ENCODE results near the gene PIEZO2.

PIEZO2 gene

DNA sequence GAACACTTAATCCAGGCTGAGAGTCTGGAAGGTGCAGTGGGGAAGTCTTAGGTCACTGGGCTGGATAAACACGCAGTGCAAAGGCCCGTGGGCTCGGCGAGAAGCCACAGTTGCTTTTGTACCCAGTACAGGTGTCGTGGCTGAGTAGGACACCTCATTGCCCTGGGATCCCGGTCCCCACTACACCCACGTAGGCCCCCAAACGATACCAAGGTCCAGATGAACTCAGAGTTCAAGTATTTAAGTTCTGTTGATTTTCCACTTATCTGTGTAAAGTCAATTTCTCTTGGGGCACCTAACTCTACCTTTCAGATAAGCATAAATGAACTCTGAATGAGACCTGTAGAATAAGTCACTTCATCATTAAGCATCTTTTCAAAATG, 302.0 kb downstream of the PIEZO2 start:
- TF ChIP-seq CTCF (IDR thresholded peaks at IDR 0.05), result no peak

GRCh38 chr18:10846657-10847407, 302.5 kb downstream of the PIEZO2 start:
- TF ChIP-seq CTCF (IDR thresholded peaks at IDR 0.05), result no peak

DNA sequence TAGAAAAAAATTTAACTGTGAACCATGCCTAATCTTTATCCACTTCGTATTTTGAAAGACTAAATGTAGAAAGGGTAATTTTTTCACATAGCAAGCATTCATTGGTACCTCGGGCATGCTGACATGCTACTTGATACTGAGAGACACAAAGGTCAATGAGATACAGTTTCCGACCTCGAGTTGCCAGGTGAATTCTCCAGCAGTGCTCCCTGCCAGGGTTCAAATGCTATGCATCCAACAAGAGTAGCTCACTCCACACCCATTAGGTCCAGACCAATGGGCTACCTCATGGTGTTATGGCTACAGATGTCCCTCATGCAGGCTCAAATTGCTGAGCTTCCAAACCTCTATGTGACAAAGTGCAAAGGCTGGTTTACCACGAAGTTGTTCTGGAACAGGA, 305.8 kb downstream of the PIEZO2 start:
- no peak for TF ChIP-seq CTCF (IDR thresholded peaks at IDR 0.05)

GRCh38 chr18:10842861-10843260, 306.5 kb downstream of the PIEZO2 start:
- no peak for TF ChIP-seq CTCF (IDR thresholded peaks at IDR 0.05)

GRCh38 chr18:10842371-10842770, 307.0 kb downstream of the PIEZO2 start:
- TF ChIP-seq CTCF (IDR thresholded peaks at IDR 0.05), result no peak

DNA sequence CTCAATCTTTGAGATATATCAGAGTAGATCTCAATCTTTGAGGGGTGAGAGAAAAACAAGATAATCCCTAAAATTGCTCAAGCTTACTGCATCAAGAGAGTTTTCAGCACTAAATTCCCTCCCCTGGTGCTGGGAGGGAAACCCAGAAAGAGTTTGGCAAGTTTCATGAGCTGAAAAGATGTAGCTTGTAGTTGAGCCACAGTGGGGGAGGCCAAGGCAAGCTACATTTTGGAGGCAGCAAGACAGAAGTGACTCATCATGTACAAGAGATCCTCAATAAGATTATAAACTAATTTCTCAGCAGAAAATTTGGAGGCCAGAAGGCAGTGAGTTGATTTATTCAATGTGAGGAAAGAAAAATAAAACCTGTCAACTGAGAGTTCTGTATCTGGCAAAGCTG, 308.2 kb downstream of the PIEZO2 start:
- no peak for TF ChIP-seq CTCF (IDR thresholded peaks at IDR 0.05)

- TF ChIP-seq CTCF (IDR thresholded peaks at IDR 0.05), result no peak
Measured at GRCh38 chr18:10840743-10841142, 308.6 kb downstream of the PIEZO2 start.

DNA sequence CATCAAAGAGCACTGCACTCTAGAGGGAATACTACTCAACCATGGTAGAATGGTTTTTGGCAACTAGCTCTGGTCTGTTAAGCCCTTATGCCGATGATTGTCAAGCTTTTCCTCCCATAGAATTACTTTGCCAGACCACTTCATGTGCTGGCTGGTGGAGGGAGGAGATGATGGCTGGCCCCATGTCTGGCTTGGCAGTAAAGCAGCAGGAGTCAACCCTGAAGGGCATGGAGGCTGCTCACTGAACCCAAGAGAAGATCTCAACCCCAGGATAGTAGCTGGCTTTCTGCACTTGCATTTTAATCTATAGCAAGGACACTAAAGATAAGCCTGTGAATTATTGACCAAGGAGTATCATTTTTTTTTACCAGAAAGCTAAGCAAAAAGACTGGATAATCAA, 309.9 kb downstream of the PIEZO2 start:
- TF ChIP-seq CTCF (IDR thresholded peaks at IDR 0.05), result no peak
